ENCODE results near the gene PRPF40A. TPM values are rescaled to one million over a fixed set of nuclear protein-coding genes. Genes with fewer than 3 reads are reported as not detected.

The PRPF40A gene
- total and polyA plus RNA-seq, 2 of the 8 experiments (the other 6 are each of a cell fraction or from before 2014, with no cell fraction given), result 85.5 to 176 TPM

DNA sequence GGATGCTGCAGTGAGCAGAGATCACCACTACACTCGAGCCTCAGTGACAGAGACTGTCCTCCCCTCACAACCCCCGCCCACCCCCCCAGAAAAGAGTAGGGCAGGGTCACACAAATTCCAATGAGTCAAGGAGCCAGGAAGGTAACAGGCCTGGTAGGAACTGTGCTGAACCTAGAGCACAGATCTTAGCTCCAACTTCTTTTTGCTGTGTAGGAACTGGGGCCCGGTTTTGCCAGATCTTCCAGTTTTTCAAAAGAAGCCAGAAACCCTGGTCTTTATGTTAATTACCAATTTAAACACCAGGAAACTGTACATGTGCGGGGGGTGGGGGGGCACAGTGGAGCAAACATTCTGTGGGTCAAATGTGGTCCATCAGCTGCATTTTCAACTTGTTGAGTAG, 71.0 kb downstream of the PRPF40A start (continued):
- TF ChIP-seq, protein P1, sequence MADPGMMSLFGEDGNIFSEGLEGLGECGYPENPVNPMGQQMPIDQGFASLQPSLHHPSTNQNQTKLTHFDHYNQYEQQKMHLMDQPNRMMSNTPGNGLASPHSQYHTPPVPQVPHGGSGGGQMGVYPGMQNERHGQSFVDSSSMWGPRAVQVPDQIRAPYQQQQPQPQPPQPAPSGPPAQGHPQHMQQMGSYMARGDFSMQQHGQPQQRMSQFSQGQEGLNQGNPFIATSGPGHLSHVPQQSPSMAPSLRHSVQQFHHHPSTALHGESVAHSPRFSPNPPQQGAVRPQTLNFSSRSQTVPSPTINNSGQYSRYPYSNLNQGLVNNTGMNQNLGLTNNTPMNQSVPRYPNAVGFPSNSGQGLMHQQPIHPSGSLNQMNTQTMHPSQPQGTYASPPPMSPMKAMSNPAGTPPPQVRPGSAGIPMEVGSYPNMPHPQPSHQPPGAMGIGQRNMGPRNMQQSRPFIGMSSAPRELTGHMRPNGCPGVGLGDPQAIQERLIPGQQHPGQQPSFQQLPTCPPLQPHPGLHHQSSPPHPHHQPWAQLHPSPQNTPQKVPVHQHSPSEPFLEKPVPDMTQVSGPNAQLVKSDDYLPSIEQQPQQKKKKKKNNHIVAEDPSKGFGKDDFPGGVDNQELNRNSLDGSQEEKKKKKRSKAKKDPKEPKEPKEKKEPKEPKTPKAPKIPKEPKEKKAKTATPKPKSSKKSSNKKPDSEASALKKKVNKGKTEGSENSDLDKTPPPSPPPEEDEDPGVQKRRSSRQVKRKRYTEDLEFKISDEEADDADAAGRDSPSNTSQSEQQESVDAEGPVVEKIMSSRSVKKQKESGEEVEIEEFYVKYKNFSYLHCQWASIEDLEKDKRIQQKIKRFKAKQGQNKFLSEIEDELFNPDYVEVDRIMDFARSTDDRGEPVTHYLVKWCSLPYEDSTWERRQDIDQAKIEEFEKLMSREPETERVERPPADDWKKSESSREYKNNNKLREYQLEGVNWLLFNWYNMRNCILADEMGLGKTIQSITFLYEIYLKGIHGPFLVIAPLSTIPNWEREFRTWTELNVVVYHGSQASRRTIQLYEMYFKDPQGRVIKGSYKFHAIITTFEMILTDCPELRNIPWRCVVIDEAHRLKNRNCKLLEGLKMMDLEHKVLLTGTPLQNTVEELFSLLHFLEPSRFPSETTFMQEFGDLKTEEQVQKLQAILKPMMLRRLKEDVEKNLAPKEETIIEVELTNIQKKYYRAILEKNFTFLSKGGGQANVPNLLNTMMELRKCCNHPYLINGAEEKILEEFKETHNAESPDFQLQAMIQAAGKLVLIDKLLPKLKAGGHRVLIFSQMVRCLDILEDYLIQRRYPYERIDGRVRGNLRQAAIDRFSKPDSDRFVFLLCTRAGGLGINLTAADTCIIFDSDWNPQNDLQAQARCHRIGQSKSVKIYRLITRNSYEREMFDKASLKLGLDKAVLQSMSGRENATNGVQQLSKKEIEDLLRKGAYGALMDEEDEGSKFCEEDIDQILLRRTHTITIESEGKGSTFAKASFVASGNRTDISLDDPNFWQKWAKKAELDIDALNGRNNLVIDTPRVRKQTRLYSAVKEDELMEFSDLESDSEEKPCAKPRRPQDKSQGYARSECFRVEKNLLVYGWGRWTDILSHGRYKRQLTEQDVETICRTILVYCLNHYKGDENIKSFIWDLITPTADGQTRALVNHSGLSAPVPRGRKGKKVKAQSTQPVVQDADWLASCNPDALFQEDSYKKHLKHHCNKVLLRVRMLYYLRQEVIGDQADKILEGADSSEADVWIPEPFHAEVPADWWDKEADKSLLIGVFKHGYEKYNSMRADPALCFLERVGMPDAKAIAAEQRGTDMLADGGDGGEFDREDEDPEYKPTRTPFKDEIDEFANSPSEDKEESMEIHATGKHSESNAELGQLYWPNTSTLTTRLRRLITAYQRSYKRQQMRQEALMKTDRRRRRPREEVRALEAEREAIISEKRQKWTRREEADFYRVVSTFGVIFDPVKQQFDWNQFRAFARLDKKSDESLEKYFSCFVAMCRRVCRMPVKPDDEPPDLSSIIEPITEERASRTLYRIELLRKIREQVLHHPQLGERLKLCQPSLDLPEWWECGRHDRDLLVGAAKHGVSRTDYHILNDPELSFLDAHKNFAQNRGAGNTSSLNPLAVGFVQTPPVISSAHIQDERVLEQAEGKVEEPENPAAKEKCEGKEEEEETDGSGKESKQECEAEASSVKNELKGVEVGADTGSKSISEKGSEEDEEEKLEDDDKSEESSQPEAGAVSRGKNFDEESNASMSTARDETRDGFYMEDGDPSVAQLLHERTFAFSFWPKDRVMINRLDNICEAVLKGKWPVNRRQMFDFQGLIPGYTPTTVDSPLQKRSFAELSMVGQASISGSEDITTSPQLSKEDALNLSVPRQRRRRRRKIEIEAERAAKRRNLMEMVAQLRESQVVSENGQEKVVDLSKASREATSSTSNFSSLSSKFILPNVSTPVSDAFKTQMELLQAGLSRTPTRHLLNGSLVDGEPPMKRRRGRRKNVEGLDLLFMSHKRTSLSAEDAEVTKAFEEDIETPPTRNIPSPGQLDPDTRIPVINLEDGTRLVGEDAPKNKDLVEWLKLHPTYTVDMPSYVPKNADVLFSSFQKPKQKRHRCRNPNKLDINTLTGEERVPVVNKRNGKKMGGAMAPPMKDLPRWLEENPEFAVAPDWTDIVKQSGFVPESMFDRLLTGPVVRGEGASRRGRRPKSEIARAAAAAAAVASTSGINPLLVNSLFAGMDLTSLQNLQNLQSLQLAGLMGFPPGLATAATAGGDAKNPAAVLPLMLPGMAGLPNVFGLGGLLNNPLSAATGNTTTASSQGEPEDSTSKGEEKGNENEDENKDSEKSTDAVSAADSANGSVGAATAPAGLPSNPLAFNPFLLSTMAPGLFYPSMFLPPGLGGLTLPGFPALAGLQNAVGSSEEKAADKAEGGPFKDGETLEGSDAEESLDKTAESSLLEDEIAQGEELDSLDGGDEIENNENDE (IDR thresholded peaks at IDR 0.05; ENCODE audit: insufficient replicate concordance, low read length), result no peak
- TF ChIP-seq CBX8 (IDR thresholded peaks at IDR 0.05; ENCODE audit: borderline replicate concordance, low read depth, low read length), result no peak
- no peak for TF ChIP-seq SIRT6 (IDR thresholded peaks at IDR 0.05; ENCODE audit: low read length)
- TF ChIP-seq SIN3A (conservative IDR thresholded peaks at IDR 0.05 in 1 of 2, IDR thresholded peaks at IDR 0.05 in 1 of 2; ENCODE audit: low read depth in 1 of 2, low read length in 2 of 2), result no peak
- TF ChIP-seq BRCA1 (IDR thresholded peaks at IDR 0.05; ENCODE audit: low read depth, low read length), result no peak
- no peak for TF ChIP-seq SAP30 (IDR thresholded peaks at IDR 0.05; ENCODE audit: insufficient read depth, insufficient replicate concordance, low read length)
- no peak for TF ChIP-seq BCL11A (IDR thresholded peaks at IDR 0.05; ENCODE audit: low read depth in 2 of 2, low read length in 2 of 2)
- TF ChIP-seq SUZ12 (IDR thresholded peaks at IDR 0.05; ENCODE audit: low read length), result no peak
- no peak for TF ChIP-seq CHD1 (IDR thresholded peaks at IDR 0.05; ENCODE audit: low read depth, low read length)
- no peak for TF ChIP-seq JUN (IDR thresholded peaks at IDR 0.05; ENCODE audit: low read depth, low read length)

All from H1 (cell line).